ENCODE data around the gene BOD1.

GRCh38 chr5:173614591-173614990 is 1.9 kb downstream of the BOD1 start:
- TF ChIP-seq, protein P1, sequence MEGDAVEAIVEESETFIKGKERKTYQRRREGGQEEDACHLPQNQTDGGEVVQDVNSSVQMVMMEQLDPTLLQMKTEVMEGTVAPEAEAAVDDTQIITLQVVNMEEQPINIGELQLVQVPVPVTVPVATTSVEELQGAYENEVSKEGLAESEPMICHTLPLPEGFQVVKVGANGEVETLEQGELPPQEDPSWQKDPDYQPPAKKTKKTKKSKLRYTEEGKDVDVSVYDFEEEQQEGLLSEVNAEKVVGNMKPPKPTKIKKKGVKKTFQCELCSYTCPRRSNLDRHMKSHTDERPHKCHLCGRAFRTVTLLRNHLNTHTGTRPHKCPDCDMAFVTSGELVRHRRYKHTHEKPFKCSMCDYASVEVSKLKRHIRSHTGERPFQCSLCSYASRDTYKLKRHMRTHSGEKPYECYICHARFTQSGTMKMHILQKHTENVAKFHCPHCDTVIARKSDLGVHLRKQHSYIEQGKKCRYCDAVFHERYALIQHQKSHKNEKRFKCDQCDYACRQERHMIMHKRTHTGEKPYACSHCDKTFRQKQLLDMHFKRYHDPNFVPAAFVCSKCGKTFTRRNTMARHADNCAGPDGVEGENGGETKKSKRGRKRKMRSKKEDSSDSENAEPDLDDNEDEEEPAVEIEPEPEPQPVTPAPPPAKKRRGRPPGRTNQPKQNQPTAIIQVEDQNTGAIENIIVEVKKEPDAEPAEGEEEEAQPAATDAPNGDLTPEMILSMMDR (IDR thresholded peaks at IDR 0.05 in 4 of 5, conservative IDR thresholded peaks at IDR 0.05 in 1 of 5), result no peak
- TF ChIP-seq POLR2A (IDR thresholded peaks at IDR 0.05), result no peak
